OCI-M2 (cell line): ENCODE measurements around the gene RESP18.
"Not testable (repeated sequence)": the region's sequence is repeated elsewhere in the genome, so short reads cannot be mapped to it uniquely, and the experiment has no call there.

Source experiments
- DNase-seq: peaks from one replicate; lab custom pipeline; 2025; ENCODE audit not compliant: unreplicated experiment; lab: John Stamatoyannopoulos, UW

The RESP18 gene

DNA sequence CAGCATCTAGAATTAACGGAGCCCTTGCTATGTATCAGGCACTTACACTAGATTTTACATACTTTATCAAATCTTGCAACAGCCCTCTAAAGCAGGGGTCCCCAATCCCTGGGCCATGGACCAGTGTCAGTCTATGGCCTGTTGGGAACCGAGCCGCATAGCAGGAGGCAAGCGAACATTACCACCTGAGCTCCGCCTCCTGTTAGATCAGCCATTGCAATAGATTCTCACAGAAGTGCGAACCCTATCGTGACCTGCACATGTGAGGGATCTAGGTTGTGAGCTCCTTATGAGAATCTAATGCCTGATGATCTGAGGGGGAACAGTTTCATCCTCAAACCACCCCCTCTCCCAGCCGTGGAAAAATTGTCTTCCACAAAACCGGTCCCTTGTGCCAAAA lies 39.9 kb downstream of the RESP18 start:
- no peak for DNase-seq

DNA sequence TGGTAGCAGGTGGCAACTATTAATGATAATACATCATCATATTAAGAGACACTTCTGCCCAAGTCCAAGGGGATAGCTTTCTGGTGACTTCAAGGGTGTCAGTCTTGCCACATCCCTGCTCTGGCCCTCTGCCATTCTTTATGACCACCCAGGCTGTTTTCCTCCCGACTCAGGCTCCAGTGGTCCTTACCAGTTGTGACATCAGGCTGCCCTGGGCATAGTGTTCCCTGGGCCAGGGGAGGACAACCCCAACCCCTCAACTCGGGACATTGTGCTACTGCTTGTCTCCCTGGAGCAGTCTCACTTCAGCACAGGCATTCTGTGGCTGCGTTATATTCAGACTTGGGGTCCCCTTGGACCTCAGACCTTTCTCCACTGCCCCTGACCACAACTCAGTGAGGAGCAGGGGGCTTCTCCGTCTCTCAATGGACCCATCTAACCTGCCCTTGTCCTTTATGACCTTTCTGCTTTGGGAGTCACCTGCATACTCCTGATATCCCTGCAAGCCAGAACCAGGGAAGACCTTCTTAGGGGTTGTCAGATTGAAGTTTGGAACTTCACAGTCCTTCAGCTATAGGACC lies 40.5 kb downstream of the RESP18 start:
- no peak for DNase-seq

DNA sequence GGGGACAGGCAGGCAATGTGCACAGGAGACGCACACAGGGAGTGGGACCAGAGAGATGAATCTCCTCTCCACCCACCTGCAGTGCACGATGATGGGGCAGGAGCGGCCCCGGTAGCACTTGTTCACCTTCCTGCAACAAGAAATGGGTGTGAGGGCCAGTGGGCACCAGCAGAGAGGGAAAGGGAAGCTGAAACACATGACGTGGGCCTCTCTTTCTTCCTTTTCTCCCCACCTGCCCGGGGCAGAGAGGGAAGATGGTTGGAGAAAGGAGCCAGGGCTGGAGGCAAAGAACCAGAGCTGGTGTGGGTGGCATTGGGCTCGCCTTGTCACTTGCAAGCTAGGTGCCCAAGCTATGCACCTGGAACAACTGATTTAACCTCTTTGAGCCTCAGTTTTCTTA lies 41.1 kb downstream of the RESP18 start:
- DNase-seq = no peak

- DNase-seq = no peak
Measured at GRCh38 chr2:219290381-219291171, 42.0 kb downstream of the RESP18 start.

DNA sequence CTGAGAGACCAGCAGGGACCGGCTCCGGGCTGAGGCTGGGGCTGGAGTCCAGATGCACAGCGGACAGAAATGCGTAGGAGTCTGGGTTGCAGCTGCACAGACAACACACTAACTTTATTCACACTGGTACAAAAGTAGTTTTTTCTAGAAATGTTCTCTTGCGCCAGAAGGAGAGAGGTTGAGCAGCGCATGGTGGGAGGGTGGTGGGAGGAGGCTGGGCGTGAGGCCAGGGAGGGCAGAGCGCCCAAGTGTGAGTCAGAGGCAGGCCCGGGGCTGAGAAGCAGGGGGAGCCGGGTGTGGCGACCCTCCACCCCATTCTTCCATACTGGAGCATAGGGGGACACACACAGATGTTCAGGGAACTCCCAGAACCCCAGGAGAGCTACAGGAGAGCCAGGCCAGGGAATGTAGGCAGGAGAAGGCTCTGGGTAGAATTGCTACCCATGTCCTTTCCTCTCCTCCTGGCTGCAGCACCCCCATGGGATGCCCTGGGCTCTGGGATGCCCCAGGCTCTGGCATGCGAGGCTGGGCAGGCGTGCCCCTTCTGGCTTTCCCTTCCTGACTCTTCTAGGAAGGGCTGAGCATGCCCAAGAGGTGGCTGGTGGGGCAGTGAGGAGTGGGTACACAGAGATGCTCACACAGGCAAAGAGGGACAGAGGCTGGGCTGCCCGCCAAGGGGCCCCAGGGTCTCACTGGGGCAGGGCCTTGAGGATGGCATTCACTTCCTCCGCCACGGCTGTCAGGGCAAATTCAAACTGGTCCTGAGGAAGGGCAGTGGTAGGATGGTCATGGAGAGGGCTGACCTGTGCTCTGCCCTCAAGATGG lies 42.8 kb downstream of the RESP18 start:
- no peak for DNase-seq

GRCh38 chr2:219289195-219289536 lies 43.4 kb downstream of the RESP18 start:
- no peak for DNase-seq

DNA sequence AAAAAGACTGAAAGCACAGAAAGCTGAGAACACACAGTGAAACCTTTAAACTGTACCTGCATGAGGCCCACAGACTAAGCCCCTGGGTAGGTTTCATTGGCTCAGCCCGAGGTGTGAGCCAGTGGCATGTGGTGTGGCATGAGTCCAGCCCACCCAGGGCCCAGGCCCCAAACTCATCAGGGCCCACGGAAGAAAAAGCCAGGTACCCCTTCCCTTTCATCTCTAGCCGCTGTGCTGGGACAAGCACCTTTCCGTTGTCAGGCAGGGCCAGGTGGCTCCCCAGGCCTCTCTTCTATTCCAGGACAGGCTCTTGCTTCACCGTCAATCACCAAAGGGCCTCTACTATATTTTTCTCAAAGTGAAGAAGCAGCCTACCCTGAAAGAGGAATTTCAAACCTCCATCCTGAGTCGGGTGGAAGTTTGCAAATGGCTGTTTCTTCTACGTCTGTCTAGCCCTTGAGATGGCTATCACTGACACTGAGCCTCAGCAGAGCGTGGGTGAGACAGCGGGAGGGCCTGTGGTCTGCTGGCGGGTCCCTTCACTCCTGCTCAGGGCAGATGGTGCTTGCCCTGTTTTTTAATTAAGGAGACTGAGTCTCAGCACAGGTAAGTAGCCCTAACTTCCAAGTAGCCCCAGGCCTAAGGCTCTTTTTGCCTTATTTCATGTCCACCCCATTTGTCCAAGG lies 44.8 kb downstream of the RESP18 start:
- DNase-seq = no peak

- not testable (repeated sequence) for DNase-seq
Measured at GRCh38 chr2:219287116-219287440, 45.5 kb downstream of the RESP18 start.

DNA sequence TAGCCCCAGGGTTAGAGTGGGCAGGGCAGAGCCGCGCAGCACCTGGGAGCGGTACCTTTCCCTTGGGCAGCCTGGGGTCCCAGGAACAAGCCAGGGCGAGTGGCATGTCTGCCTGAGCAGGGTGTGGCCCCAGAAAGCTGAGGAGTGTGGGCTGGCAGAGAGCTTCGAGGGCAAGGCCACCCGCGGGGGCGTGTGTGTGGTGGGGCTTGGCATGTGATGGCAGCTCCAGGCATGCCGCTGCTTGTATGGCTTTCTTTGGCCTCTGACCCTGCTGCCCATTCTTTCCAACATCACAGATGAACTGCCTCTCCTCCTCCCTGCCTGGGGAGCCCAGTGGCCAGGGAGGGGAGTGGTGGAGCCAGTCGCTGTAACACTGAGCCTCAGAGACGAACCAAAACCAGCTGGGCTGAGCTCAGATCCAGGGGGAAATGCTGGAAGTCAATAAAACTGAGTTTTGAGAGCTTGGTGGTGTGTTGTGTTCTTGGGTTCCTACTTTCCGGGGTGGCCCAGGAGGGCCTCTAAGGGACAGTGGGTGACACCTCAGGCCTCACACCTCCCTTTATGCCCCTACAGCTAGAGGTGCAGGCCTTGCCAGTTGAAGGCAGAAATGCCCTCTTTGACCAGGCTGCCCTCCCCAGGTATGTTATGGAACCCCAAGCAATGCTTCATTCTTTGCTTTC lies 46.0 kb downstream of the RESP18 start:
- DNase-seq = no peak

DNA sequence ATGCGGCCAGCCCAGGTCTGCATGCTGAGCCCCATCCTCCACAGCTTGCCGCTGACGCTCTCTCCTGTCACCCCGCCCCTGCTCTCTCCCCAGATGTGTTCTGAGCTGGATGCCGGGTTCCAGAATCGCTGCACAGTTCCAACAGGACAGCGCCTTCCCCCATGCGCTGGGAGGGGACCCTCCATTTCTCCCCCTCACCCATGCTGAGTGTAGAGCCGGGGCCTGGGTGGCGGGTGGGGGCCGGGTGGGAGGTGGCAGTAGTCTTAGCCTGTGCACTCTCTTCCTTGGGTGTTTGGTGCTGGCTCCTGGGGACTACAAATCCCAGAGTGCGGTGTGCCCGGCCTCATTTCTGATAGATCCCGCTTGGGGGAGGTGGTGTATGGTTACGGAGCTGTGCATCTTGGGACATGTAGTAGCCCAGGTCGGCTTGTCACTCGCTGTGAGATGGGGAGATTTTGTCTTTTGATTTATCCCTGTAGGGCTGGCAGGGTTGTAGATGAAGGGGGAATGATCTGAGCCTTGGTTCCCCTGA lies 46.6 kb downstream of the RESP18 start:
- no peak for DNase-seq

DNA sequence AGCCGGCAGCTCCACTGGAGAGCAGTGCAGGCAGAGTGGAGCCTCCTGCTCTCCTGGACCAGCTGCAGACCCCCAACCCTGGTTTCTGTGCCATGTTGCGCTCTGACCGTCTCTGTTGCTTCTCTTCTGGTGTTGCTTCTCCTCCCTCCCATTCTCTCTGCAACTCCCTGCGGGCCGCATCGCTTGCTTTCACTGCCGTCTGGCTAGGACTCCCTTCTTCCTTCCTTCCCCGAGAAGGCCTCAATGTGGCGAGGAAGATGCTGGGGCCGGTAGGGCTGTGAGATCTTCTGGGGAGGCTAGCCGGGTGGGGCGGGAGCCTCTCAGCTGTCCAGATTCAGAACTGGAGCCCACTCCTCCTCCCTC lies 47.2 kb downstream of the RESP18 start:
- no peak for DNase-seq

DNA sequence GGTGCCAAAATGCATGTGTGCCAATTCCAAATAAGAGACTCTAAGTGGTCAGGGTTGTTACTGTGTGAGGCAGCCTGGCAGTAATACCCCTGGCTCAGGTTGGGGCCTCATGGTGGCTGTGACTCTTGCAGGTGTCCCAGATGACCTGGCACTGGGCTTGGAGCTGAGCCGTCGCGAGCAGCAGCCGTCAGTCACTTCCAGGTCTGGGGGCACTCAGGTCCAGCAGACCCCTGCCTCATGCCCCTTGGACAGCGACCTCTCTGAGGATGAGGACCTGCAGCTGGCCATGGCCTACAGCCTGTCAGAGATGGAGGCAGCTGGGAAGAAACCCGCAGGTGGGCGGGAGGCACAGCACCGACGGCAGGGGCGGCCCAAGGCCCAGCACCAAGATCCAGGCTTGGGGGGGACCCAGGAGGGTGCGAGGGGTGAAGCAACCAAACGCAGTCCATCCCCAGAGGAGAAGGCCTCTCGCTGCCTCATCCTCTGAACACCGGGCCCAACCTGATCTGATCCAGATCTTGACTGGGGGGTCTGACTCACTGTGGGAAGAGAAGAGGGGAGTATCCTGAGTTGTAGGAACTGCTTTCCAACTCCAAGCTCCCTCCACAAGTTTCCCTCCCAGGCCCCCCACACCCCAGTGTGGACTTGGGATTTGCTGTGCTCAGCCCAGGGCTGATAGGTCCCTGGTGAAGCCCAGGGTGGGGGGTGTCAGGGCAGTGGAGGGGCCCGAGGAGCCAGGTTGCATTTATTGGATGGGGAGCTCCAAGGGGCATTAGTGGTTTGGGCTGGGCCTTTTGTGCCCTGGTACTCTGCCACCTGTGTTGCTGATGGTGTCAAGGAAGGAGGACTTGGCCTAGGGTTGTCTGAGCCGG lies 47.8 kb downstream of the RESP18 start:
- DNase-seq = no peak

DNA sequence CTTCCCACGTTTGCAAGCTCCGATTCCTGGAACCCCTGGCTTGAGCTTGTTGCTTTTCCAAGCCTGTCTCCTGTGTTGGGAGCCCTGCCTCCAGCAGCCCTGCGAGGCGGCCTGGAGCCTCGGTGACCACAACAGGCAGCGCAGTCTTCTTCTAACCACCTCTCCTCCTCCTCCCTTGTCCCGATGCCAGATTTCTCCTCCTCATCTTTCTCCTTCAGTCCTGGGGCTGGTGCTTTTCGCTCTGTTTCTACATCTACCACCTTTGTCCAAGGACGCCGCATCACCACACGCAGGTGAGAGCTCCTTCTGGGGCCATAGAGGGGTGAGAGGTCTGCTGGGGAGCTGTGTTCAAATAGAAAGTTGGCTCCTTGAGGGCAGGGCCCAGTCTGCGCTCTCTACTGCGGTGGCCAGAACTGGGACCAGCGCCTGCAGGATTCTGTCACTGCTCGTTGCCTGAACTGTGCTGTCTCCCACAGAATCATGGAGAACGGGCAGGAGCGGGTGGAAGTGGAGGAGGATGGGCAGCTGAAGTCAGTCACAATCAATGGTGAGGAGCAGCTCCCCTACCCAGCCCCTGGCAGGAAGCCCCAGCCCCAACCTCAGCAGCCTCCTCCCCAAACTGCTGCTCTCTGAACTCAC lies 49.5 kb downstream of the RESP18 start:
- DNase-seq = no peak

DNA sequence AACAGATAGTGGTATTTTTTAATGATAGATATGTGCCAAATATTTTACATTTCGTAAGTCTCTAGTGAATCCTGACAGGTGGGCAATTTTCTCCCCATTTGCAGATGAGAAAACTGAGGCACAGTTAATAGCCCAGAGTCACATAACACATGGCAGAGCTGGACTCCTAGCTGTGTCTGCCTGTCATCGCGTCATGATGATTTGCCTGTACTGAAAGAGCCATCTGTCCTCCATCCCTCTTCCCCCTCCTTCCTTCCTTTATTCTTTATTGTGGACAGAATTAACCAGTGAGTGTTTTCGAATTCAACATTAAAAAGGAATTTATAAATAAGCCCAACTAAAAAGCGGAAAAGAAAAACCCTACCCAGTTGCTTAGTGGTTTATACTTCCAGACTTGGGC lies 50.2 kb downstream of the RESP18 start:
- DNase-seq = no peak

- no peak for DNase-seq
Measured at GRCh38 chr2:219281588-219281987, 51.0 kb downstream of the RESP18 start.

DNA sequence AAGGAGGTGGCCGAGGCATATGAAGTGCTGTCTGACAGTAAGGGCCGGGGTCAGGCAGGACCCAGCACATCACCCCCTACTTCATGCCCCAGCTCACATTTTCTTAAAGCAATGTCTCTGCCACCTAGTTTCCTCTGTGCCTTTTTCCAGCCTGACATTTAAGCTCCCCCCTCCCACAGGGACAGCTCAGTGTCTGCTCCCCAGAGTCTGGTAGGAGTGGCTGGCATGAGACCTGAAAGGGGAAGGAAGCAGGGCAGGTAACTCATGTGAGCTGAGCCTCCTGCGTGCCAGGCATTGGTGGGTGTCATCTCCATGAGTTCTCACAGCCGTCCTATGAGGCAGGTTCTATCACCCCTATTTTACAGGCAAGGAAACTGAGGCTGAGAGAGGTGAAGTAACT lies 51.9 kb downstream of the RESP18 start:
- DNase-seq = no peak

GRCh38 chr2:219279916-219280516 lies 52.5 kb downstream of the RESP18 start:
- no peak for DNase-seq

GRCh38 chr2:219279151-219279915 lies 53.2 kb downstream of the RESP18 start, which contains the start of gene DNAJB2:
TSS of gene DNAJB2 (plus strand) at chr2:219279366. CDS start at chr2:219279834, 468 bp downstream.
- peak; percentile 93 for DNase-seq
